ENCODE measurements around the gene ARHGAP11A. TPM values are rescaled to one million over a fixed set of nuclear protein-coding genes. Genes with fewer than 3 reads are reported as not detected.

Gene ARHGAP11A
- total RNA-seq, 1 experiment from 2014 or later, result 102 TPM

GRCh38 chr15:32687556-32687955 lies 72.3 kb downstream of the ARHGAP11A start:
- ChIA-PET CTCF (interaction anchor here (1.3 kb wide), 1 partner anchor 25 kb away, joined by 3 read pairs; no protein-coding TSS in a partner anchor), RAD21 (ENCODE audit: low non-redundant PET in 1 of 2, low total read pairs in 2 of 2, uncharacterized antibody in 2 of 2, unreplicated experiment in 2 of 2) (no interaction called here), POLR2A (no interaction called here)
- TF ChIP-seq RAD21 (IDR thresholded peaks at IDR 0.05; ENCODE audit: low read depth), result no peak
- no peak for TF ChIP-seq POLR2AphosphoS5 (IDR thresholded peaks at IDR 0.05; ENCODE audit: low read depth, low read length)
- no peak for TF ChIP-seq ELF1 (IDR thresholded peaks at IDR 0.05; ENCODE audit: borderline replicate concordance, low read depth)
- no peak for TF ChIP-seq CEBPB (IDR thresholded peaks at IDR 0.05; ENCODE audit: low read depth)
- TF ChIP-seq REST (IDR thresholded peaks at IDR 0.05; ENCODE audit: low read depth), result no peak
- no peak for TF ChIP-seq MAX (IDR thresholded peaks at IDR 0.05)
- no peaks in the 10 kb centered on the region for H3K36me3 ChIP-seq (ENCODE audit: control insufficient read depth in 1 of 2, insufficient read depth in 2 of 2, low read length in 2 of 2)
- H3K4me2 ChIP-seq (ENCODE audit: low read length), result no peak overlapping the region
- DNase-seq (ENCODE audit: low read depth, low spot score), result no peak
- intact Hi-C loops (cut with micrococcal nuclease), result no loop called here
- no peak for ATAC-seq
- H3K79me2 ChIP-seq (ENCODE audit: insufficient read depth, low read length), result no peaks in the 10 kb centered on the region
- H4K20me1 ChIP-seq (ENCODE audit: insufficient read depth), result no peaks in the 10 kb centered on the region
- no TSS peak for BruUV-seq (replicated peaks)
- H3K9ac ChIP-seq (ENCODE audit: low read length), result no peak overlapping the region
- no peak overlapping the region for H2AFZ ChIP-seq (ENCODE audit: low read depth, low read length, poor library complexity, severe bottlenecking)
- no peaks in the 10 kb centered on the region for H3K9me2 ChIP-seq (ENCODE audit: insufficient read depth)
- H3K9me3 ChIP-seq (ENCODE audit: control insufficient read depth in 1 of 2, insufficient read depth in 1 of 2, low read depth in 1 of 2, low read length in 2 of 2), result no peaks in the 10 kb centered on the region
- H3K4me1 ChIP-seq (ENCODE audit: control insufficient read depth in 1 of 2, insufficient read depth in 2 of 2, low read length in 2 of 2), result no peaks in the 10 kb centered on the region
- H3K4me3 ChIP-seq (replicated peaks in 1 of 2; ENCODE audit: low read depth in 1 of 2, low read length in 2 of 2), result no peak overlapping the region
- no peak overlapping the region for H3K27ac ChIP-seq (ENCODE audit: low read depth, low read length)
- no peaks in the 10 kb centered on the region for H3K27me3 ChIP-seq (ENCODE audit: insufficient read depth, low read length)

- ATAC-seq (no peak), DNase-seq (ENCODE audit: low read depth, low spot score) (no peak)
- no peak overlapping the region for H3K9ac ChIP-seq (ENCODE audit: low read length)
- no peaks in the 10 kb centered on the region for H3K79me2 ChIP-seq (ENCODE audit: insufficient read depth, low read length)
- H2AFZ ChIP-seq (ENCODE audit: low read depth, low read length, poor library complexity, severe bottlenecking), result no peak overlapping the region
- H3K27ac ChIP-seq (ENCODE audit: low read depth, low read length), result no peak overlapping the region
- intact Hi-C loops (cut with micrococcal nuclease), result no loop called here
- H4K20me1 ChIP-seq (ENCODE audit: insufficient read depth), result no peaks in the 10 kb centered on the region
- no peaks in the 10 kb centered on the region for H3K9me2 ChIP-seq (ENCODE audit: insufficient read depth)
- no peaks in the 10 kb centered on the region for H3K9me3 ChIP-seq (ENCODE audit: control insufficient read depth in 1 of 2, insufficient read depth in 1 of 2, low read depth in 1 of 2, low read length in 2 of 2)
- H3K27me3 ChIP-seq (ENCODE audit: insufficient read depth, low read length), result no peaks in the 10 kb centered on the region
- BruUV-seq (replicated peaks), result no TSS peak
- CTCF ChIA-PET, result interaction anchor here (1.3 kb wide), 1 partner anchor 25 kb away, joined by 3 read pairs; no protein-coding TSS in a partner anchor
- RAD21 ChIA-PET (ENCODE audit: low non-redundant PET in 1 of 2, low total read pairs in 2 of 2, uncharacterized antibody in 2 of 2, unreplicated experiment in 2 of 2), result no interaction called here
- H3K36me3 ChIP-seq (ENCODE audit: control insufficient read depth in 1 of 2, insufficient read depth in 2 of 2, low read length in 2 of 2), result no peaks in the 10 kb centered on the region
- no peaks in the 10 kb centered on the region for H3K4me1 ChIP-seq (ENCODE audit: control insufficient read depth in 1 of 2, insufficient read depth in 2 of 2, low read length in 2 of 2)
- no peak overlapping the region for H3K4me2 ChIP-seq (ENCODE audit: low read length)
- H3K4me3 ChIP-seq (replicated peaks in 1 of 2; ENCODE audit: low read depth in 1 of 2, low read length in 2 of 2), result no peak overlapping the region
- POLR2A ChIA-PET, result no interaction called here
- TF ChIP-seq CTCF (IDR thresholded peaks at IDR 0.05 in 2 of 3, conservative IDR thresholded peaks at IDR 0.05 in 1 of 3; ENCODE audit: borderline replicate concordance in 1 of 3, insufficient read depth in 1 of 3, low read depth in 2 of 3, low read length in 2 of 3) (no peak), CBX3 (IDR thresholded peaks at IDR 0.05; ENCODE audit: low read depth) (no peak), FOSL1 (IDR thresholded peaks at IDR 0.05; ENCODE audit: low read depth) (no peak), SRF (IDR thresholded peaks at IDR 0.05; ENCODE audit: low read depth) (no peak), CEBPB (IDR thresholded peaks at IDR 0.05; ENCODE audit: low read depth) (no peak), EZH2phosphoT487 (IDR thresholded peaks at IDR 0.05; ENCODE audit: borderline replicate concordance) (no peak), SP1 (IDR thresholded peaks at IDR 0.05; ENCODE audit: low read depth) (no peak)
Observed at GRCh38 chr15:32688151-32688639, 72.9 kb downstream of the ARHGAP11A start.

All from HCT116 (cell line).